DND-41 (cell line): ENCODE measurements around the gene GJB4.

Experiments used
- ATAC-seq: fragments of 200-7000 bp; cut with Tn5 transposase; 3 replicates; pipeline ENCODE4 v1.9.1; 2021; ENCODE audit warnings: low read depth; ENCODE audit not compliant: insufficient read depth
- DNase-seq: peaks from one replicate; pipeline ENCODE4 v3.0.0-alpha.2; 2020
- H2AFZ ChIP-seq: 2 replicates; pipeline ENCODE4 v1.6.0; 2012; ENCODE audit warnings: low read depth, low read length
- H3K27ac ChIP-seq: 2 replicates; pipeline ENCODE4 v1.5.1; 2012; ENCODE audit warnings: low read length, inconsistent platforms
- H3K27me3 ChIP-seq: fragments of 200-600 bp; sonication (generic); 2 replicates; pipeline ENCODE4 v1.6.0; 2012; ENCODE audit warnings: low read length, mild to moderate bottlenecking, inconsistent platforms; ENCODE audit not compliant: insufficient read depth, poor library complexity
- H3K36me3 ChIP-seq: 2 replicates; pipeline ENCODE4 v1.5.1; 2012; ENCODE audit warnings: low read length, inconsistent platforms; ENCODE audit not compliant: insufficient read depth
- H3K4me1 ChIP-seq: 2 replicates; pipeline ENCODE4 v1.5.1; 2012; ENCODE audit warnings: mild to moderate bottlenecking, low read length; ENCODE audit not compliant: insufficient read depth
- H3K4me2 ChIP-seq: 2 replicates; pipeline ENCODE4 v1.6.0; 2012; ENCODE audit warnings: mild to moderate bottlenecking, moderate library complexity, low read length, inconsistent platforms; ENCODE audit not compliant: insufficient read depth
- H3K4me3 ChIP-seq, 2 experiments: fragments of 200-600 bp in 1 of 2; shearing (Covaris generic) in 1 of 2; 2 replicates each; pipeline ENCODE4 v1.5.1; 2012 to 2016; ENCODE audit warnings: inconsistent platforms in 2 of 2, low read length in 2 of 2, mild to moderate bottlenecking in 2 of 2, low read depth in 1 of 2, moderate library complexity in 1 of 2
- H3K79me2 ChIP-seq: 2 replicates; pipeline ENCODE4 v1.6.0; 2012; ENCODE audit warnings: low read length, inconsistent platforms; ENCODE audit not compliant: insufficient read depth
- H3K9ac ChIP-seq: 2 replicates; pipeline ENCODE4 v1.6.0; 2012; ENCODE audit warnings: low read depth, mild to moderate bottlenecking, inconsistent platforms, low read length, moderate library complexity
- H3K9me3 ChIP-seq: 2 replicates; pipeline ENCODE4 v1.5.1; 2012; ENCODE audit warnings: low read length, moderate library complexity, mild to moderate bottlenecking, inconsistent platforms; ENCODE audit not compliant: insufficient read depth, severe bottlenecking
- H4K20me1 ChIP-seq: 2 replicates; pipeline ENCODE4 v1.6.0; 2012; ENCODE audit warnings: low read length; ENCODE audit not compliant: insufficient read depth
- EZH2 ChIP-seq: IDR thresholded peaks from 3 replicates; pipeline ENCODE4 v1.6.1; 2012; ENCODE audit warnings: borderline replicate concordance, low read depth, mild to moderate bottlenecking, moderate library complexity, low read length, inconsistent platforms; ENCODE audit not compliant: severe bottlenecking
- TF ChIP-seq, protein P1 (sequence below): IDR thresholded peaks from 2 replicates; pipeline ENCODE4 v1.5.1; 2012; ENCODE audit warnings: borderline replicate concordance, low read length, moderate library complexity, mild to moderate bottlenecking; ENCODE audit not compliant: poor library complexity, severe bottlenecking; ENCODE audit errors: extremely low read depth

The GJB4 gene

DNA sequence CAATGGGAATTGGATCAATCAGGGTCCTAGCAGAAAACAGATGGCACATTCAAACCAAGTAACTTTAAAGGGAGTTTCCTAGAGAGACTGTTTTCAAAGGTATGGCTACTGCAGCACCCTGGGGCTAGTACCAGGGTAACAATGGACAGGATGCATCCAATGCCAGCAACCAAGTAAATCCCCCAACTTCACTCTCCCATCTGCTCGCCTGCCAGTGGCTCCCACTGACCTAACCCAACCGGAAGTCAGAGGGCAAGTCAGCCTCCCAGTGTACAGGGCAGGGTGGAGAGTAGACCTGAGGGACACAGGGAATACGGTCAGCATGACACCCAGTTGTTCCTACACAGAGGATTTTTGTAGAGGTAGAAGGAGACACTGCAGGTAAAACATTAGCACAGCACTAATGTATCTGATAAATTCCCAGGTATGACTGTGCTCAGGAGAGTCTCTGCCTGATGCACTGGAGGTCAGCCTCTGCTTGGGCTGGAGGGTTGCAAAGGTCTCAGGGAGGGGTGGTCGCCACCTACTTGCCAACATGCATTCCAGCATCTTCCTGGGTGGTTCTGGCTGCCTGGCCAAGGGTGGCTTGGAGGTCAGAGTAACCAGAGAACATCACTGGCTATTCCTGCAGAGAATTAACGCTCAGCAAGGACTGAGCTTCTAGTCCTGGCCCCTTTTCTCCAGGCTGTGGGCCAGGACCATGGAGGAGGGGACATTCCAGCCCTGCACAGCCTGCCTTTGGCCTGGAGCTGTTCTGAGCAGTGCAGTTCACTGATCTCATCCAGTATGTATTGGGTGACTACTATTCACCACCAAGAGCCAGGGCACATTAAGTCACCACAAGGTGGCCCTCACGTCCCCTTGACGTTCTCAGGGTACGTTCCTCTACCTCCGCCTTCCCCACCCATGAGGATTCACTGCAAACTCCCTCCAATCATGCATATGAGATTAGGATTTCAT is 28.2 kb downstream of the GJB4 start:
- Histone ChIP-seq H3K4me1 (no peaks in the 10 kb centered on the region), H3K27me3 (no peaks in the 10 kb centered on the region), H3K9me3 (no peaks in the 10 kb centered on the region), H3K4me2 (no peak overlapping the region), H3K36me3 (no peaks in the 10 kb centered on the region), H3K4me3 (no peak overlapping the region), H3K27ac (no peak overlapping the region), H3K9ac (no peak overlapping the region), H4K20me1 (peaks cover 18% of the 10 kb centered on the region), H2AFZ (no peak overlapping the region), H3K79me2 (no peaks in the 10 kb centered on the region)
- DNase-seq, result peak; percentile 7
- TF ChIP-seq, protein P1, sequence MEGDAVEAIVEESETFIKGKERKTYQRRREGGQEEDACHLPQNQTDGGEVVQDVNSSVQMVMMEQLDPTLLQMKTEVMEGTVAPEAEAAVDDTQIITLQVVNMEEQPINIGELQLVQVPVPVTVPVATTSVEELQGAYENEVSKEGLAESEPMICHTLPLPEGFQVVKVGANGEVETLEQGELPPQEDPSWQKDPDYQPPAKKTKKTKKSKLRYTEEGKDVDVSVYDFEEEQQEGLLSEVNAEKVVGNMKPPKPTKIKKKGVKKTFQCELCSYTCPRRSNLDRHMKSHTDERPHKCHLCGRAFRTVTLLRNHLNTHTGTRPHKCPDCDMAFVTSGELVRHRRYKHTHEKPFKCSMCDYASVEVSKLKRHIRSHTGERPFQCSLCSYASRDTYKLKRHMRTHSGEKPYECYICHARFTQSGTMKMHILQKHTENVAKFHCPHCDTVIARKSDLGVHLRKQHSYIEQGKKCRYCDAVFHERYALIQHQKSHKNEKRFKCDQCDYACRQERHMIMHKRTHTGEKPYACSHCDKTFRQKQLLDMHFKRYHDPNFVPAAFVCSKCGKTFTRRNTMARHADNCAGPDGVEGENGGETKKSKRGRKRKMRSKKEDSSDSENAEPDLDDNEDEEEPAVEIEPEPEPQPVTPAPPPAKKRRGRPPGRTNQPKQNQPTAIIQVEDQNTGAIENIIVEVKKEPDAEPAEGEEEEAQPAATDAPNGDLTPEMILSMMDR, result peak; percentile 46
- TF ChIP-seq EZH2, result no peak
- ATAC-seq, result no peak

DNA sequence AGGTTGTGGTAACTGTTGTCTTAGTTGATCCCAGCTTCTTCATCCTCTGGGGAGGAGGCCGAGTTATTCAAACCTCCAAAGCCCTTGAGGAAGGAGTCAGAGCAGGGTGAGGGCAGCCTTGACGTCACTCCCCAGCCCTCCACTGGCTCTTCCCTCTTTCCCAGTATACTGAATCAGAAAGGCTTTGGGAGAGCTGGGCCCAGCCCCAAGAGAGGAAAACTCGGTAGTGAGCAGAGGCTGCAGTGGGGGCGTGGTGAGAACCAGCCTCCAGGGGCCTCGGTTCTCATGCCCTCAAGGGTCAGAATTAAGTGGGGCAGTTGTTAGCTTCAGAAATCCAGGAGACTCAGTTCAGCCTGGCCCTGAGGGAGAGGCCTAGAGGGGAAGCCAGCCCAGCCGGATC is 31.4 kb downstream of the GJB4 start:
- Histone ChIP-seq H3K4me1 (no peaks in the 10 kb centered on the region), H3K79me2 (no peaks in the 10 kb centered on the region), H2AFZ (no peak overlapping the region), H3K9me3 (no peaks in the 10 kb centered on the region), H3K36me3 (no peaks in the 10 kb centered on the region), H3K27me3 (no peaks in the 10 kb centered on the region), H3K9ac (no peak overlapping the region), H3K27ac (no peak overlapping the region), H4K20me1 (peaks cover 16% of the 10 kb centered on the region), H3K4me2 (no peak overlapping the region), H3K4me3 (no peak overlapping the region)
- ATAC-seq, result no peak
- no peak for TF ChIP-seq EZH2
- TF ChIP-seq, protein P1, result no peak
- DNase-seq, result no peak

DNA sequence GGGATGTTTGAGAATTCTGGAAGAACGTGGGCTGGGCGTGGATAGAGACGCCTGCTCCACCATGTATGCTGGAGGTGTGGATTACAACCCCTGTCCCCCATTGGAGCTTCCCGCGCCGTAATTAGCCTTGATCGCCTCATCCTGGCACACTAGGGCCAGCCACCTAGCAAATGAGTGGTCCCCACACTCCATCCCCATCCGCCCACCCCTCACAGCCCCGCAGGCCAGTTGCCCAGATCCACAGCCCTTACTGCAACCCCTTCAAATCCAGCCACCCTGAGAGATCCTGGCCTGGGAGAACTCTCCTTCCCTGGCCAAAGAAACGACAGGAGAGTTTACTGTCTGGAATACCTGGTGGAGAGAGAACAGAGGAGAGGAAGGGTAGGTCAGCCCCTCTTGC is 32.9 kb downstream of the GJB4 start:
- no peak overlapping the region for H2AFZ ChIP-seq
- no peaks in the 10 kb centered on the region for H3K27me3 ChIP-seq
- DNase-seq, result no peak

More for the DNA sequence above, 32.9 kb downstream of the GJB4 start:
- Histone ChIP-seq H3K9me3 (no peaks in the 10 kb centered on the region), H4K20me1 (peaks cover 5% of the 10 kb centered on the region; the same call in 1 of the 2 replicates), H3K36me3 (no peaks in the 10 kb centered on the region), H3K27ac (no peak overlapping the region), H3K9ac (no peak overlapping the region), H3K79me2 (no peaks in the 10 kb centered on the region), H3K4me1 (no peaks in the 10 kb centered on the region), H3K4me3 (no peak overlapping the region), H3K4me2 (no peak overlapping the region)
- ATAC-seq, result no peak
- TF ChIP-seq, protein P1, result no peak
- no peak for TF ChIP-seq EZH2
